NCI-H82 (cell line): Measurements from ENCODE around the gene FRMD6.
A peak's percentile ranks its signal among the peaks of the same experiment; 100 is the strongest.

Experiments
- DNase-seq: peaks from one replicate; lab custom pipeline; 2025; lab: John Stamatoyannopoulos, UW

The FRMD6 gene

DNA sequence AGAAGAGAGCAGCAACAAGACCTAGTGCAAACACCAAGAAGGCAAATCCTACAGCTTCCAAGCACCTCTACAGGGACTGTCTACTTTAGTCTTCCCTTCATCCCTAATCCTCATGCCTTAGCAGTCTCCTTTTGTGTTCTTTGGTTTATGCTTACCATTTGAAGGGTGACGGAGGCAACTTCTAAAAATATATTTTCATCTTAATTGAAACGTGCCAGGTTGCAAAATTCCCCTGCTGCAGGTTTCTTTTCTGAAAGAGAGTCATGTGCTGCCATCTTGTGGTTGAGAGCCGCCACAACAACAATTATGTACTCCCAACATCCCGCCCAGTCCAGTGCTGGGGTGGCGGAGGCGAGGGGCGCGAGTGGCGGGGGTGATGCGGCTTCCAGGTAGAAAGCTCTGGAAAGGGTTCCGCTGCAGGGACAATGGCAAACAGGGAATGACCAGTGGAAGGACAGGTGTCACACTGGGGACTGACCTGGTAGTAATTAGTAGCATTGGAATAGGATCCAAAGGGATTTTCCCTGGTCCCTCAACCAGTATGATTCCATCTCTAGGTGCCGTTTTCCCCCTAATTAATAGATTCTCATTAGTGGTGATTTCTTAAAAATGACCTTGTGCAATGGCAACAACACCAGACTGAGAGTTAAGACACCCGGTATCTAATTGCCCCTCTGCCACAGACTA lies 128.4 kb downstream of the FRMD6 start:
- DNase-seq, result peak; percentile 75
